CD4-positive, alpha-beta T cell treated with Interleukin-4 for 1 hour (primary cell): ENCODE results near the gene YWHAH.

ENCODE experiments used
- DNase-seq, 2 donors: peaks; one replicate each; pipeline ENCODE4 v3.0.0-alpha.2; 2020 to 2022

The YWHAH gene

DNA sequence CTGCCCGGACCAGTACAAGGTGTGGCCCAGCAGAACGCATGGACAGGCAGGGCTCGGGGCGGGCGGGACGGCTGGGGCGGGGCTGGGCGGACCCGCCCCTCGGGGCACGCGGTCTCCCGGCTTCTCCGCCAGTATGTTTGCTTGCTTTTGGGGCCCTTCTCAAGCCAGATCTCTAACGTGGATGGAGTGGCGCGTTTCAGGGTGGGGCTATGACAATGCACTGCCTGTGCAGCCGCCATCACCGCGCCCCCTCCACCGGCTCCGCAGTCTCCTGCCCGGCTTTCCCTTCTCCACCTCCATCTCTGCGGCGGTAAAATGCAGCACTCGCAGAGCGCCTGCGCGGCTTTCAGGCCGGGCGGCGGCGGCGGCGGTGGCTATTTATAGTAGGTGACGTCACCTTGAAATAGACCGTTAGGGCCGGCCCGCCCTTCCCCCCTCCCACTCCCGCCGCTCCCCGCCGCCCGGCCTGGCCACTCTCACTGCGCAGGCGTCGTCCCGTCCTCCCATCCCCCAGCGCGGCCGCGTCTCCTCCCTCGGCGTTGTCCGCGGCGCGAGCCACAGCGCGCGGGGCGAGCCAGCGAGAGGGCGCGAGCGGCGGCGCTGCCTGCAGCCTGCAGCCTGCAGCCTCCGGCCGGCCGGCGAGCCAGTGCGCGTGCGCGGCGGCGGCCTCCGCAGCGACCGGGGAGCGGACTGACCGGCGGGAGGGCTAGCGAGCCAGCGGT, at the start of gene YWHAH:
Gene YWHAH (plus strand): TSS at position 558 of the 722 bp plus-strand sequence. CDS start 199 bp downstream, outside the sequence.
- peak; percentile 93 to 94 for DNase-seq

DNA sequence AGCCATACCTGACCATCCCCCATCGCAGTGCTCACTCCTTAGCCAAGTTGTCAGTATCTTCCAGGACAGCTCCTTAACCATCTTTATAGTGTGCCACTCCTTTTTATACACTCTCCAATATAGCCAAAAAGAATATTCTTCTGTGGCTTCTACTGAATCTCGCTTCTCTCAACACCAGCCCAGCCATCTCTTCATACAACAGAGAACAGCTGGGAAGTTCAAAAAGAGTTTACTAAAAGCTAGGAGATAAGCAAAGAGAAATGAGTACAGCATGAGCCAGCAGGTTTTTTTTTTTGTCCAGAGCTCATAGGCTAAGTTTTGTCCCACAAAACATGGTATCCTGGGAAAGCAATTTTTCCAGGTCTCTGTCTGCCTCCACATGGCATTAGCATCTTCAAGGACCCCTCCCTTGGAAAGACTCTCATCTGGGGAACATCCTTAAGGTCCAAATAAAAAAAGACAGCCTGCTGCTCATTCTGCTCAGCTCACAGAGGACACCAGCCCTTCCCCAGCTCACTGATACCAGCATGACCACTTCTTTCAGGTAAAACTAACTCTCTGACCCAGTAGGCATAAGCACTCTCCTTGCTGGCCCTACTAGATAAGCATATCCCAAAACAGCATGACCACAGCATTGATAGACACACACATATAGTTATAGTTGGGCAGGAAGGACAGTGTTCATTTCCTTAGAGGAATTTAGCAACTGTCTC, 48.8 kb upstream of the YWHAH start:
- no peak for DNase-seq

DNA sequence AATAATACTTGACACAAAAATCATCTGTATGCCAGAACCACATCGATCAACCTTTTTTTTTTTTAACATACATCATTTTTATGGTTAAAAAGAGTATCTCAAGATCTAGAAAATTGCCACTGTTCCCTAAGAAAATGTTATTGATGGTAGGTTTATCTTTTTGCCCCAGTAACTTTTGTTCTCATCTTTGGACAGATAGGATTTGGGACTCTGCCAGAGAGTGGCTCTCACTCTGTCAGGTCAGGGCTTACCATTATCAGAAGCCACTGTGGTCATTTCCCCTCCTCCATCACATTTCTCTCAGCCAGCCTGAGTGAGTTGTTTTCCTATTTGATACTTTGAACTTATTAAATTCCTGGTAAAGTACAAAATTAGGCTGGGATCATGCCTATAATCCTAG, 47.9 kb upstream of the YWHAH start:
- no peak for DNase-seq

DNA sequence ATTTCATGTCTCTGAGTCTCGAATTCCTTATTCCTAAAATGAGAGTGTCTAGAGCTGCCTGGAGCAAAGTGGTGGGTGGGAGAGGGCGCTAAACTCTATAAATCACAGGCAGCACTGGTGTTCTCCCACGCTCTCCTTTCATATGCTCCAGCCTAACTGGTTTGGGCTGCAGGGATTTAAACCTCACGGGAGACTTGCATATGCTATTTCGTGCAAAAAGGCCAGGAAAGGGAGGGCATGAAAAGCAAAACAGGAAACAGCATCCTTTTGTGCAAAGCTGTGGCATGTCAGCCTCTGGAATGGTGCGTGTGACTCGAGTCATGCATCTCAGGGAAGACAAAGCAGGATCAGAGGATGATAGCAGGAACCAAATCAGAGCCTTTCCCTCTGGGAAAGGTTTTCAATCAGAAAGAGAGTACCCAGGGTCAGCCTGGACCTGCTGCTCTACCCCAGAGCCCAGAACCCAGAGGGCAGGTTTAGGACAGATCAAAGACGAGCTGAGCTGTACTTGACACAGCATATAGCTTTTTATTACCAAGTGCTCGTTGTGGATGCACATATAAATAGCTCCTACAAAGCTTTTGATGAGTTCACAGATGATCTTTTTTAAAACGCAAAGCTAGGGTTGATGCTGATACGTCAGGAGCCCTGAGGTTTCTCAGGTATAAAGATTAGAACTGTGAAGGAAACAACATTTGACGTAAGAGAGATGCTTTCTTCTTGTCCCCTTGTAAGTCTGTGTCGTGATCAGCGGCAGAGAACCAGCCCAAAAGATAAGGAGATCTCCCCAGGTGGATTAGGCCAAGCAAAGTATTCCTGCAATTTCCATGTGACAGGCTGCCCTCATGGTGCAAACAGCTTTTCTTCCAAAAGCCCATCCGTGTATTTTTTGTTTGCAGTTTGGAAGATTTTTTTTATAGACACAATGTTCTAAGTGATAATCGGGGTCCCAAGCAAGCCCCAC, 46.2 kb upstream of the YWHAH start:
- no peak for DNase-seq

DNA sequence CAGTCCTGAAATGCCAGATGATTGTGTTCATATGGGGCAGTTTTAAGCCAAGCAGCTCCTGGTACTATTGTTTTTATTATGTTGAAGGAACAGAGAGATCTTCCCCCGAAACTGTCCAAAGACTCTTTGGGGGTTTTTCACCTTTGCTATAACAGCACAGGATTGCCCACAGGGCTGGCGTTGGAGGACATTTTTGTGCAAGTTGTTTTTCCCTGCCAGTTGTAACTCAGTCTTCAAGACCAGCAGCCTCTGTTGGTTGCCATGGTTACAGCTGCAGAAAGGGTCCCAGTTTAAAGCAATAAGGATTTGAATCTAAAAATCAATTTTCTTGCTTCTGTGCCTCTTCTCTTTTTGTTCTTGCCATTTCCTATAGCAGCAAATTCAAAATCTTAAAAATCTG, 45.4 kb upstream of the YWHAH start:
- DNase-seq, result no peak

DNA sequence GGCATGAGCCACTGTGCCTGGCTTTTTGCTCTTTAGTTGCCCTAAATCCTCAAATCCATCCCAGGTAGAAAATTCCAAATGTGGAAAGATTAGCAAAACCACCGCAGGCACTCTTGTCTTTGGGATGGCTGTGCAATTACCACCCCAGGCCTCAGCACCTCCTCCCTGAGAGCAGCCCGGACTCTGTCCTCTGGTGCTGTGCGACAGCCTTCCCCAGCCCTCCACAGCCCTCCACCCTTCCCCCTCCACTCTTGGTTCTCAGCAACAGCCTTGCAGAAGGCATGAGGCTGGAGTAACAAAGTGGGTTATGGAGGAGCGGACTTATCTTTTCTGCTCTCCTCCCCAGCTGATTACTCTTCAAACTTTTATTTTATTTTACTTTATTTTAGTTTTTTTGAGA, 44.7 kb upstream of the YWHAH start:
- no peak for DNase-seq

DNA sequence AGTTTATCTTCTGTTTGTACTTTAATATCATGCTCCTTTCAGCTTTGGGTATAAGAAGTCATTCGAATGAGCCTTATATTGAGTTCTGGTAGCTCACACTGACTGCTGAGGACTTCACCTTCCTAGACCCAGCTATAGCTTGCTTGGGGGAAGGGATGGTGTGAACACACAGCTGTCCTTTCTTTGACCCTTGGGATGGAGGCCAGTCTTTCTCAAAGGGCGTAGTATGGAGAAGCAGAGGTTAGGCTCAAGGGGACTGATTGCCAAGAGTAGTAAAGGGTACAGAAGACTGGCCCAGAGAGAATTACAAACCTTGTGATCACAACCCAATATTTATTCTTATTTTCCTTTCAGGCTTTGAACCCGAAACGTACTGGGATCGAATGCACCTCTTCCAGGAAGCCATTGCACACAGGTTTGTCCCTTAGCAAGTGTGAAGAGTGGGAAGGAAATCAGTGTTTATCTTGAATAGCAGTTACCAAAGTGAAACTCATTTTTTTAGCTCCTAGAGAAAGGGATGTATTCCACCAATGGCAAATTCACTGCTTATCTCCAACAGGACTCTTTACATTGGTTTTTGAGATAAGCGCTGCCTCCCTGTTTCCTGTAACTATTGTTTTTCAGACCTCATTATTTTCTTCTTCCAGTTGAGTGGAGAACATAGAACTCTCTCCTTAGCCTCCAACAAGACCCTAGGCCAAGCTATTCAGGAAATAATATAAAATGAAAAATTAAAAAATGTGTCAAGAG, 42.8 kb upstream of the YWHAH start:
- no peak for DNase-seq

DNA sequence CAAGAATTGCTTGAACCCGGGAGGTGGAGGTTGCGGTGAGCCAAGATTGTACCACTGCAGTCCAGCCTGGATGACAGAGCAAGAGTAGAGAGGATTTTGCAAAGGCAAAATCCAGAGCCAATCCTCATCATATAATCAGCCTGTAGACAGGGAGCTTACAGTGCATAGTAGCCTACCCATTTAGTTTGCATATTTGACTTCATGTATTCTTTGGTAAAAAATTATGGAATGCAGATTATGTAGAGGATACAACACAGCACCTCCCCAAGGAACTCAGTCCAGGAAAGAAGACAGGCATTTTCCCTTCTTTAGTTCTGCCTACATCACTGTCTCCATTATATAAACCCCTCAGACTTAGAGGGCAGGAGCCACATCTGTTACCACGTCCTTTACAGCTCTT, 39.7 kb upstream of the YWHAH start:
- no peak for DNase-seq

DNA sequence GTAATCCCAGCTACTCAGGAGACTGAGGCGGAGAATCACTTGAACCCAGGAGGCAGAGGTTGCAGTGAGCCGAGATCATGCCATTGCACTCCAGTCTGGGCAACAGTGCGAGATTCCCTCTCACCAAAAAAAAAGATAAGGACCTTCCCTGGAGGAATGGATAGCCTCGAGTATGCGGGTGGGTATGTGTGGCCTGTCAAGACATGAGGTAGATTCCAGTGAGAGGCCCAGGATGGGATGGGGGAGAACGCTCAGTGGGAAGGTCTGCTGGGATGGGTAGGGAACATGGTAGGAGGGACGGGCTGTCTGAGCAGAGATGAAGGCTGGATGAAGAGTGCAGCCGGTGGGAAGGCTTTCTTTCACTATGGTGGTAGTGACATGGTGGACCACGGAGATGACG, 39.0 kb upstream of the YWHAH start:
- DNase-seq, result no peak

DNA sequence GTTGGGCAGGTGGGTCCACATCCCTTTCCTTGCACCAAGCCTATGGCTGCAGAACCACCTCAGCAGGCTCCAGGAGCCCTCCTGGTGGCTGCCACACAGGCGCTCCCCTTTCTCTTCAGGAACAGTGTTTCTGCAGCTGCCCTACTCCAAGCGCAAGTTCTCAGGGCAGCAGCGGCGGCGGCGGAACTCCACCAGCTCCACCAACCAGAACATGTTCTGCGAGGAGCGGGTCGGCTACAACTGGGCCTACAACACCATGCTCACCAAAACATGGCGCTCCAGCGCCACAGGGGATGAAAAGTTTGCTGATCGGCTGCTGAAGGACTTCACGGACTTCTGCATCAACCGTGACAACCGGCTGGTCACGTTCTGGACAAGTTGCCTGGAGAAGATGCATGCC, 38.2 kb upstream of the YWHAH start:
- DNase-seq, result no peak

DNA sequence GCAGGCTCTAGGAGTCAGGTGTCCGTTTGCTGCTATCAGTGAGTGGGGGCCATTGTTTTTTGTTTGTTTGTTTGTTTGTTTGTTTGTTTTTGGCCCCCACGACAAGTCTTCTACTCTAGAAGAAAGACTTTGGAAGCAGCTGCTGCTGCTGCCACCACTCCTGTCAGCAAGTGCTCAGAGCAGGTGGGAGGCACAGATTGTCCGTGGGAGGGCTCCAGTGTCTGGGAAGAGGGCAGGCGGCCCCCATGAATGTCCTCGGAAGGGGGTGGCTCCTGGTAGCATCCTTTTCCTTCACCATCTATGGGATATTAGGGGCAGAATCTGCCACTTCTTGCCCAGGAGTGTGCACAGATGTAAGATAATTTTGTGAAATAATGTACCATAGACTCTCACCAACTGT, 37.8 kb upstream of the YWHAH start:
- no peak for DNase-seq

DNA sequence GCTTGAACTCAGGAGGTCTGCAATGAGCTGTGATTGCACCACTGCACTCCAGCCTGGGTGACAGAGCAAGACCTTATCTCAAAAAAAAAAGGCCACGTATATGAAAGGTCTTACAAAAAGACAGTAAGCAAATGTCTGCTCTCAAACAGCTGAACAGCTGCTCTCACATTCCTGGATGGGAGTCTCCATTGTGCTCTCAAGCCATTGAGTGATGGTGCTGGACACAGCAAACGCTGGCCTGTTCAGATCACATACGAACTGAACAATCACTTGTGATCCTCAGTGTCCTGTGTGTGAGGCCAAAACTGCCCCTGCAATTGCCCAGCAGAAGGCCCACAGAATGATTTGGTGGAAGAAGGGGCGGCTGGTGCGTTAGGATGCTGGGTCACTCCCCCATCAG, 34.4 kb upstream of the YWHAH start:
- DNase-seq, result no peak

DNA sequence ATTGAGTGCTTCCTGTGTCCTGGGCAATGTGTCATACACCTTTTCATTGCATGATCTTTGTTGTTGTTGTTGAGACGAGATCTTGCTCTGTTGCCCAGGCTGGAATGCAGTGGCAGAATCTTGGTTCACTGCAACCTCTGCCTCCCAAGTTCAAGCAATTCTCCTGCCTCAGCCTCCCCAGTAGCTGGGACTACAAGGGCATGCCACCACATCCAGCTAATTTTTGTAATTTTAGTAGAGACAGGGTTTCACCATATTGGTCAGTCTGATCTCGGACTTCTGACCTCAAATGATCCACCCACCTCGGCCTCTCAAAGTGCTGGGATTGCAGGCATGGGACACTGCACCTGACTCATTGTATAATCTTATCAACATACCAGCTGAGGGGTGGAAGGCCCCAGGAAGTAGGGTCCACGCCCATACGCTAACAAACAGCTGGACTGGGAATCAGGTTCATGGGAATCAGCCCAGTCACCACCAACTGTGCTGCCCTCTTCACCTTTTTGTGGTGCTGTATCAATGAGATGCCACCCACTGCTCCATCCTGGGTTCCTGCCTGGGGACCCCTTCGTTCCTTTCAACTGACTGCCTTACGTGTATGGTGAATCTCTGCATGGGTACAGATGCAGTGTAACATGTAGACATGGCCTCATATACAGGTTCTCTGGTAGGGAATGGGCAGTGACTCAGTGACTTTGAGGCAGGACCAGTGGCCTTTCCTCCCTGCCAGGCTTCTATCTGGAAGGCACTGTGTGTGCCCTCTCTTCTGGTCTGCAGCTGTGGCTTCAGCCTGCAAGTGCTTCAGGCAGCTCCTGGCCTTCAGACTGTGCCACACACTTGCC, 32.5 kb upstream of the YWHAH start:
- DNase-seq, result no peak

DNA sequence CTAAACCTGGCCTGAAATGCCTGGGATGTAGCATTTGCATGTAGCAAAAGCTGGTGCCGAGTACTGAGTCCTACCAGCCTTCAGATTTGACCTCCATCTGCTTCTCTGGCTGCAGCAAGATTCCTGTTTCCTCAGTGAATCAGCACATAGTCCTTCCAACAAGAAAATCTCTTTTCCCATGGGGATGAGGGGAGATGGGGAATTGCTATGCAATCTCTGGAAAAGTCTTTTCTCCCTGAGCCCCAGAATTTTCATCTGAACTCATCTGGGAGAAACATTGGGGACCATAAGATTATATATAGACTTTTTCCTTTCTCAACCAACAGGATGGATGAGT, 32.0 kb upstream of the YWHAH start:
- no peak for DNase-seq

DNA sequence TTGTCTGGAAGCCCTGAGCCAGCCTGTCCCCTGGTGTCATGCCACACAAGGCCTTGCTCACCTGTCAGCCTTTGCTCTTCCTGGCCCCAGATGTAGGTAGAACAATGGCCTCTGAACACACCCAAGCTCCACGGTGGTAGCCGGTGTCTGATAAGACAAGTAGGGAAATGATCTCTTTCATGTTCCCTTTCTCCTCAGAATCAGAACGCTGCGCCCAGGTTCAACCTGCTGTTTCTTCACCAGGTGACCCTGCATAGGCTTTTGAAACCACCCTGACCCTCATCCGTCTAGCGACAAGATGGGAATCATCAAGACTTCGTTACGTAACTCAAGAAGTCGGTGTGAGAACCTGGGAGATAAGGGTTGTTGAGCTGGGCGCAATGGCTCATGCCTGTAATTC, 28.7 kb upstream of the YWHAH start:
- DNase-seq, result no peak

DNA sequence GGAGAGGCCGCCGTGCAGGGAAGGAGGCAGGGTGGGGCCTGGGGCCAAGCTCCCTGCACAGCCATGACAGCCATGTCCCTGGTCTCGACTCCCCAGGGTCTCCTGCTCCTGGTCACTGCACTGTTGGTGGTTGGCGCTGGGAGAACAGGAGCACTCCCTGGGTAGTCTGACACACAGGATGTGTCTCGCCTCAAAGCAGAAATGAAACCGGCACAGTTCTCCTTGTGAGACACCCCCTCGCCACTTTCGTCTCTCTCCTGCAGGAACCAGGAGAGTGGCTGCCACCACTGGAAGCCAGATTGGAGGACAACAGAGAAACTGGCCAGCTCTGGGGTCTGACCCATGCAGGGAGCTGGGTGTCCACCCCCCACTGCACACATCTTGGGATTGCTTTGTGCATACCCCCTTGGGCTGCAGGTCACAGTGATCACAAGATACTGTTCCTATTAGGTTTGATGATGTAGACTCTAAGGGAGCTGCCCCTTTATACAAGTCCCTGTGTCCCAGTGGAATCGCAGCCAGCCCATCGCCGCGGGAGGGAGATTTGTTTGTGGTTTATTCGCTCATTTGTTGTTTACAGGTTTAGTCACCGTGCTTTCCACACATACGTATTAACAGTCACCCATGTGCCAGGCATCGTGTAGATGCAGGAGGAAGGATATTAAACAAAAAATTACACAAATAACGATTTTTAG, 27.0 kb upstream of the YWHAH start:
- DNase-seq, result peak; percentile 19 to 52

DNA sequence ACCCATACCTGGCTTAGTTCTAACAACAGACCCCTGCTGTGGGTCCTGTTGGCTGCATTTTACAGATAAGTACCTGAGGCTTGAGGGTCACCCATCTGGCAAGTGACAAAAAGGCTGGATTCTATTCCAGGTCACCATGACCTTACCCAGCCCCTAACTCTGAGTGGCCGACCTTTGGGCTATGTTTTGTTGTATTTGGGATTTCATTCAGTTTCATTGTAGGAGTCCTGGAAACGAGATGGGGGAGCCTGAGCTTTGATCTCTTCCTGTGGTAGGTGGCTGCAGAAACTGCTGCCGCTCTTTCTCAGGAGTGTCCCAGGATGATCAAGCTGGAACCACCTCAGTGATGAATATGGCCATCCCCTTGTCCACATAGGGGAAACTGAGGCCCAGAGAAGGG, 24.6 kb upstream of the YWHAH start:
- DNase-seq, result no peak

DNA sequence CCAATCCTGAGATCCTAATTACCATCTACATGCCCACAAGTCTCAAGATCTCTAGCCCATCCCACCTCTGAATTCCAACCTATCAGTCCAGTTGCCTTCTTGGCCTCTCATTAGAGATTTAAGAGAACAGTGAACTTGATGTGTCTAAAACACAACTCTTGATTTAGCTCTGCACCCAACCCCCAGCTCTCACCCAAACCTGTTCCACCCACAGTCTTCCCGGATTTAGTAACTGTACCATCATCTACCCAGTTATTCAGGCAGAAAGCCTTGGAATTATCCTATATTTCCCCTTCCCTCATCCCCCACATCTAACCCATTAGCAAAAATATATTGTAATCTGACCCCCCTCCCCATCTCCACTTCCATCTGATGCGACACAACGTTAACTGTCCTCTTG, 24.0 kb upstream of the YWHAH start:
- no peak for DNase-seq

DNA sequence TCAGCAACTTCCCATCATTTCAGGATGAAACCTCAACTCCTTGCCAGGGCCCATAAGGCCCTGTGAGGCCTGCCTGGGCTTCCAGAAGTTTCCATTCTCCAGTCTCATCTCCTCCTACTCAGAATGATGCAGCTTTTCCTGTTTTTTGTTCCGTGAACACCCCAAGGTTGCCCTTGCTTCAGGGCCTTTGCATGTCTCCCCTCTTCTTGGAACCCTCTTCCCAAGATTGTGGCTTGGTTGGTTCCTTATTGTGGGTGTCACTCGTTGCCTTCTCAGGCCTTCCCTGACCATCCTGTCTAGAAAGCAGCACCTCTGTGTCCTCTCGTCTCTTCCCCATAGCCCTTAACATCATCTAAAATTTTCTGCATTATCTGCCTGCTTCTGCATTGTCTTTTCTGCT, 23.2 kb upstream of the YWHAH start:
- no peak for DNase-seq

DNA sequence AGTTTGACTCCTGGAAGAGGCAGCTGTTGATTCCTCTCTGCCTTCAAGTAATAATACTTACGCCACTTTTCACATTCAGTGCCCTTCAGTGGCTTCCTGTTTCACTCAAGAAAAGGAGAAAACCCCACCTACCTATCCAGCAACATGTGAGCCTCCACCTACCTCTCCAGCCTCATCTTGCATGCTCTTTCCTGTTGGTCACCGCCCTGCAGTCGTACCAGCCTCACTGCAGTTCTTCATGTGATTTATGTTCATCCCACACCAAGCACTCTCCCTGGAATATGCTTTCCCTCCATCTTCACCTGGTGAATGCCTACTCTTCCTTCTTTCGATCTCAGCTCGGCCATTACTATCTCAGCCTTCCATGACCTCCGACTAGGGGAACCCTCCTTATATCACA, 21.8 kb upstream of the YWHAH start:
- DNase-seq, result no peak

DNA sequence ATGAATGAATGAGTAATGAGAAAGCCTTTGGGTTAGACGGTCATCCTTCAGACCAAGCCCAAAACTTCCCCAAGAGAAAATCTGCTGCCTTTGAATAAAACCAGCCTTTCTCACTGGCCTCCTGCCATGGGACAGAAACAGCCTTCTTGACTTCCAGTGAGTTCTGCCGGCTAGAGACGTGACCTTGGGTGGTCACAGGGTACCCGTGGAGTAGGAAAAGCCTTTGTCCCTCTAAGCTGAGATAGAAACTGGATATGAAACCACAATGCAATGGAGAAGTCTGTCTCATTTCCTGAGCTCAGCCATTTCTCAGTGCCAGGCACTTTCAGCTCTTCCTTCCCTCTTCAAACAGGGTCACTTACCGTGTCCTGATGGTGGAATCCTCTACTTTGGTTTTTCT, 21.2 kb upstream of the YWHAH start:
- peak in 1 of 2 donors; percentile 11 for DNase-seq
